Hypothalamus (tissue), 51 donors: ENCODE results near the gene SH3PXD2B.

Experiments
- DNase-seq, 51 donors: peaks; one replicate each; lab custom pipeline; 2025; lab: John Stamatoyannopoulos, UW

The SH3PXD2B gene

DNA sequence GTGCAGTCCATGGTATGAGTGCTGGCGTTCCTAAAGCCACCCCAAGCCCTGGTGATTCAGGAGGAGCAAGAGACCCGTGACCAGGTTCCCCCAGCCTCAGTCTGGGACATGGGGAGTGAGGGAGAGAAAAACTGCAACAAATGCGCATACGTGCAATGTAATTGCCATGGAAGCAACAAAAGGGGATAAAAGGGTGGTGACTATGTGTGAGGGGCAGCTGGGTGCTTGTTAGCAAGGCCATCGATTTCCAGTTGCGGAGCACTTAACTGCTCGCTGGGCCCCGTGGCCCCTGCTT lies 709 bp upstream of the SH3PXD2B start:
- no peak for DNase-seq

DNA sequence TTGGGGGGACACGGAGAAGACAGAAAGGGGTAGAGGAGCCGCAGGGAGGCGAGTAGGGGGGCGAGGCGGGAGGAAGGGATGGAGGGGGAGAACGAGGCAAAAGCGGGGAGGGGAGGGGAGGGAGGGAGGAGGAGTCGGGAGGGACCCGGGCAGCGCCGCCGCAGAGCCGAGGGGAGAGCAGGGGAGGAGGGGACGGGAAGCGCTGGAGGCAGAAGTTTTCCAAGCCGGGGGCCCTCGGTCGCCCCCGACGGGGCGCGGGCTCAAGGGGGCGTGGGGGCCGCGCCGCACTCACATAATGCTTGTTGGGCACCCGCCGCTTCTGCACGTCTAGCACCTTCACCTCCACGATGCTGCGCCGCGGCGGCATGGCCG lies 353 bp downstream of the SH3PXD2B start:
- DNase-seq: peak in 23 of 51 donors; percentile 32 to 73 (median 57)

DNA sequence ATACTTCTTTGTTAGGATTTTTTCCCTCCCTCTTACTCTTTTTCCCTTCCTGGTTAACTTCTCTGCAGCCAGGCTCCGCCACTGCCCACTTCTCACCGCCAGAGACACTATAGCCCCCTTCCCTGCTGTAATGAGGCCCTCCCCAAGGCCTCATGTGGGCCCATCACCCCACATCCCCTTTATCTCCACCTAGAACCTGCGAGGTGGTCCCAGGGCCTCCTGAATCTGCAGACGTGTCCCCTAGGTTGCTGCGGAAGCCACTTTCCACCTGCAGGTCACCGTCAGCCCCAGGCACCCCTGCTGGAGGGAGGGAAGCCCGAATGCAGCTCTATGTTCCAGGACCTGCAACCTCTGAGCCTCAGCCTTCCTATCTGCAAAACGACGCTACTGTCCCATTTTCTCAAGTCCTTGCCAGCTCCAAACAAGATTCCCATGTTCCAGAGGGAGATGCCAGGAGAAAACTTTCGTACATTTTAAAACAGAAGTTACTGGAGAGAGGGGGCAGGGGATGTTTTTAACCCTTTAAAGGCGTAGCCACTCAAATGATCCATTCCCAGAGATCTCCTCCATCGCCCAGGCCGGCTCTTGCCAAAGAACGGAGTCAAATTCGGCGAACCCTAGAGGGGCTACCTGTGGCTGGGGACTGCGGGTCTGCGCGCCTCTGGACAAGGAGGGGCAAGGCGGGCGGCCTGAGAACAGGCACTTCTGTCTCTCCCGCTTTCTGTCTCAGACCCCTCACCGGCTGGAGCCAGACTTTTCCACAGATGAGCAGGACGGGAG lies 929 bp downstream of the SH3PXD2B start:
- DNase-seq: peak in 15 of 51 donors; percentile 22 to 72 (median 41)

DNA sequence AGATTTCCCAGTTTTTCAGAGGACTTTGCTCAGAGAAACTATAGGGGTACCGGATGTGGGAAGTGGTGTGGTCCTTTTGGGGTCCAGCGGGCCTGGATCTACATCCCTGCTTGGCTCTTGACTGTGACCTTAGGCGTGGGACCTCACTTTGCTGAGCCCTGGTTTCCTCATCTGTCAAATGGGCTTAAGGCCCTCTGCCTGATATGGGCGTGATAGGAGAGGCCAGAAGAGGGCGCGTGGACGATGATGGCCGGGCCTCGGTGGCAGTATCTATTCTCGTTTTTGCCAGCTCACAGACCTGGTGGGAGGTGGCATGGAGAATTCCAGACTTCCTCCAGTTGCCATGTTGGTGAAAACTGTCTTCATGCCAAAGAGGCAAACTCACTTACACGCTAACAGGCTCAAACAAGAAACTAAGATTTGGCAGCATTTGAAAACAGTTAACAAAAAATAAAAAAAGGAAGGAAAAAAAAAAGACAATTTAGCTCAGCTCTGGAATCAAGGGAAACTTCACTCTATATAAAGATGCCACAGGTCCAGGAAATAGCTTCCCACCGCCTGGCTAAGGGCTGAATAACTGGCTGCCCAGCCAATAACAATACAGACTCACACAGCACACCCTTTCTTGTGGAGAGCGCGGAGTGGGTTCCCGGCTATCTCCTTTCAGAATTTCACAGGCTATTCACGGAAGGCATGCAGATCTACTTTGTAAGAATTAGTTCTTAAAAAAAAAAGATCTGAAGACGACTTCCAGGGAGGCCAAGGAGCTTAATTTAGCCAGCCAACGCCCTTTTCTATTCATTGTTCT lies 1.7 kb downstream of the SH3PXD2B start:
- DNase-seq: peak in 15 of 51 donors; percentile 15 to 70 (median 43)

DNA sequence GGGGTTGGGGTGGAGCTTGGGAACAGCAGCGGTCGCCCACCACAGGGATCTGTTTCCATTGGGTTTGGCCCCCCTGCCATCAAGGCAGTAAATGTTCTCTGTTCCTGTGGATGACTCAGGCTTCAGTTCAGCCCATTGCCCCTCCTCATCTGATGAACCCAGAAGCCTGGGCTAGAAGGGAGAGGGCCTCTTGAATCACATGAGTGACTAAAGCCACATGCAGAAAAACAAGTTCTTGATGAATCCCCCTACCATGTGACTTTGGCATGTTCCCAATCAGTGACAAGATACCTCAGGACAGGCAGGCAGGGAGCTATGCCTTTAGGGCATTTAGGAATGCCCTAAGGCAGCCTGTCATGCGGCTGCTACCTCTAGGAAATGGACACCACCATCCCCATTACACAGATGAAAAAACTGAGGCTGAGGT lies 2.5 kb downstream of the SH3PXD2B start:
- DNase-seq: peak in 7 of 51 donors; percentile 27 to 65 (median 37)

DNA sequence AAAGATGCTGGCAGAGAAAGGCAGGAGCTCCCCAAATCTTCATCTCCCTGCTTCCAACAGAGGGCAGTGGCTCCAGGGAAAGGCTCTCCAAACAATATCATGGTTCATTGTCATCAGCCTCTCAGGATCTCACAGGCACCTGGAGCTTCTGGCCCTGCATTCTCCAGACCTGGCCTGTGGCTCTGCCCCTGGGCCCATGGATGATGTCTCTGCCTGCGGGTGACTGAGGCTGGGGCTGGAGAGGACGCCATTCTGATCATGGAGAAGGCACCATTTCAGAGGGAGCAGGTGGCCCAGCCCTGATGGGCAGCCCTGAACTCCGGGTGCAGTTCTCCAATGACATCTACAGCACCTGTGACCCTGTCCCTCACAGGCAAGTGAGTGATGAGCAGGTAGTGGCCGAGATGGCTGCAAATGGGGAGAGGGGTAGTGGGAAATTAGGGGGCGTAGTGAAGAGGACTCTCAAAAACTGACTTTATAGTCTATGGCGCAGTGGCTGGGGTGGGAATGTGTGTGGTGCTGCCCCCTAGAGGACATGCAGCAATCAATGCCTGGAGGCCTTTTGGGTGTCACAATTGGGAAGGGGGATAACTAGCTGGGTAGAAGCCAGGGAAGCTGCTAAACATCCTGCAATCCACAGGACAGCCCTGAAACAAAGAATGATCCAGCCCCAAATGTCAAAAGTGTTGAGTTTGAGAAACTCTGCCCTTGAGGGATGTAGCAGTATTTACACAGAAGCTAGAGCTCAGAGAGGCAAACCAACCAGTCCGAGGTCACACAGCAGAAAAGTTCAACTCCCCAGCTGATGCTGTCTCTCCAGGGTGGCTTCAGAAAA lies 3.2 kb downstream of the SH3PXD2B start:
- DNase-seq: peak in 16 of 51 donors; percentile 22 to 68 (median 45)

DNA sequence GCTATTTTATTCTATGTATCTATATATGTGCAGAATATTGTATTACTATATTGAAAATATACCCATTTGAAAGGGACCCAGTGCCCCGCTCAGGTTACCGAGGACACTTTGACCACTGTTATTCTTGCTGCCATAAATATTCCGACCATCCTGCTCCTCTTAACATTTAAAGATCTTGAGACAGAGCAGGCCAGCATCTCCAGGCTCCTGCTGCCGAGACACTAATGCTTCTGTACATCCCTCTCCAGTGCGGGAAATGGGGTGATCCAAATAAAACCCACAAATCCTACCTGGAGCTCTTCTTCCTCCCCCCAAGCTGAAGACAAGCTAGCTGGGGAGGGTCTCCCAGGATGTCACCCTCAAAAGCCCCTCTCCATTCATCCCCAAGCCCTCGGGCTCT lies 3.9 kb downstream of the SH3PXD2B start:
- no peak for DNase-seq

DNA sequence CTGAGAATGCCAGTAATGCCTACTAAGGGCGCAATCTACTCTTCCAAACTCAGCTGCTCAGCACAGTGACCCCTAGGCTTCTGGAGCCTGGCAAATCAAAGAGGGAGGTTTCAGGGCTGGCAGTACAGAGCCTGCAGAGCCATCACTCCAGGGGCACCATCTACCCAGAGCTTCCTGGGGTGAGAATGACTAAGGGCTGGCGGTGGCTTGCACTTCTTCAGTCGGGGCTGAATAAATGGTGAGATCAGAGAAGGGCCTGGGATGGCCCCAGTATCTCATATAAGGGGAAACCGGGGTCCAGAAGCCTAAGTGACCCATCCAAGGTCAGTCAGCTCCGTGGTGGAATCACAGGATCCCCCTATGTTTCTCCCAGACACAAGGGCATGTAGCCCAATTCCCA lies 5.3 kb downstream of the SH3PXD2B start:
- no peak for DNase-seq

DNA sequence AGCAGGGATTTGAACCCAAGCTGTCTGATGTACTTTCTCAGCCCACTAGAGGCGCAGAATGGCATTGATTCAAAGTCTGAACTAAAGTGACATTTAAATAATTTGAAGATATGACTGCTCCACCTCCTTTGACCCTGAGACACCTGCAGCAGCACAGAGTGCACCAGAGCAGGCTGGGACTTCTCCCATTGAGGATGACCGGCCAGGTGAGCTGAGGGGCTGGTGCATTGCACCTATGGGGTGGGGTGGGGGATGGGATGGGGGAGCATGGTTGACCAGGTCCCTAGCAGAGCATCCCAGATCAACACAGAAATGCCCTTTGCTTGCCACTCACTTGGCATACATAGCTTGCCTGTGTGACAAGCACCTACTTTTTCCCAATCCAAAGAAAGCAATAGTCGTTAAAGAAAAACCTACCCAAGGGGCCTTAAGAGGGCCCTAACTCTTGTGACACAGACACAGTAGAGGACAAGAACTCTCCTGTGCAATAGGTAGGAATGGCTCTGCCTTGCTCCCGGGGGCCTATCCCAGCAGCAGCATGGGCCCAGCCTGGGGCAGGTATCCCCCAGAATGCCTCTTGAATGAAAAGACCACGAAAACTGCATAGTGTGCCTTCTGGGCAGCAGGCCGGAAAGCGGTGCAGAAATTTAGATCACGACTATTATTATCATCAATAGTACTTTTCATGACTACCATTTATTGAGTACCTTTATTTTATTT lies 6.5 kb downstream of the SH3PXD2B start:
- DNase-seq: no peak

DNA sequence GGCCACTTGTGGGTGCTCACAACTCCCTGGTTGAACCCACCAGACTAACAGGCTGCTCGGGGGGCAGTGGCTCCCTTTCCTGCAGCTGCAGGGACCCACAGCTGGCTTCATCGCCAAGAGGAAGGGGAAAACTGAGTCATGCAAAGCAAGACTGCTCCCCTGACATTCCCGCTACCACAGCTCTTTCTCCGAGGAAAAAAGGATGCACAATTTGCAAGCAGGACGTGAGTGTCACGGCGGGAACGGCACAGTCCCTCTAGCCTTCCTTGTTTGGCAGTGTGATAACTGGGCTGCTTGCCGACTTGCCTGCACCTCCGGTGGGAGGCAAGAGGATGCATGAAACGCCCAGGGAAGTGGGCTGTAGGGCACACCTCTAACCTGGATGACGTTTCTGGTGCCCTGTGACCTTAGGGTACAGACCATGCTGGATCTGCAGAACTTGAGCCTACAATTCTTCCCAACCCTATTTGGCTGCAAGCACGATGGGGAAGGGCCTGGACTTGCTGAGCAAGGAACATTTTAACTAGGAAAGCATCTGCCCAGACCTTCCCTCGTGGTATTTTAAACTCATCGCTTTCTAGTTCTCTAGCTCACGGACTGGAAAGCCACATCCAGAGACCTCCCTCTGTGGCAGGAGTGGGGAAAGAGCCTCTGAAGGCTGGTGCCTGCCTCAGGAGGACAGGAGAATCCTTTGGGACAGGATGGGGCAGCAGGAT lies 7.8 kb downstream of the SH3PXD2B start:
- peak in 1 of 51 donors; percentile 21 for DNase-seq

DNA sequence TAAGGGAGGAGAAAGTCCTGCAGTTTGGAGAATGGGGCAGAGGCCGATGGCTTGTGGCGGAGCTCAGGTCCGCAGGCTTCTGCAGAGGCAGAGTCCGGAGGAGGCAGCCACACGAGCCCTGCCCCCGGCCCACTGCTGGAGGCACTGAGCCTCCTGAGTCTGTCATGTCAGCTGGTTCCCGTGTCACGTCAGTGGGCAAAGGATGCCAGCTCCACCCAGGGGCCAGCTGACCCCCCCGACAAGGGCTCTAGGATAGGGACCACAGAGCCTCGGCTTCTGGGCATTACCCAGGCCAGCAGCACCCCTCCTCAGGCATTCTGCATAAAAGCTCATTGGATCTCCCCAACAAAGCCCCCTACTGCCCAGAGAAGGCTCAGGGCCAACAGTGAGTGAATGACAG lies 8.5 kb downstream of the SH3PXD2B start:
- peak in 13 of 51 donors; percentile 13 to 61 (median 39) for DNase-seq

DNA sequence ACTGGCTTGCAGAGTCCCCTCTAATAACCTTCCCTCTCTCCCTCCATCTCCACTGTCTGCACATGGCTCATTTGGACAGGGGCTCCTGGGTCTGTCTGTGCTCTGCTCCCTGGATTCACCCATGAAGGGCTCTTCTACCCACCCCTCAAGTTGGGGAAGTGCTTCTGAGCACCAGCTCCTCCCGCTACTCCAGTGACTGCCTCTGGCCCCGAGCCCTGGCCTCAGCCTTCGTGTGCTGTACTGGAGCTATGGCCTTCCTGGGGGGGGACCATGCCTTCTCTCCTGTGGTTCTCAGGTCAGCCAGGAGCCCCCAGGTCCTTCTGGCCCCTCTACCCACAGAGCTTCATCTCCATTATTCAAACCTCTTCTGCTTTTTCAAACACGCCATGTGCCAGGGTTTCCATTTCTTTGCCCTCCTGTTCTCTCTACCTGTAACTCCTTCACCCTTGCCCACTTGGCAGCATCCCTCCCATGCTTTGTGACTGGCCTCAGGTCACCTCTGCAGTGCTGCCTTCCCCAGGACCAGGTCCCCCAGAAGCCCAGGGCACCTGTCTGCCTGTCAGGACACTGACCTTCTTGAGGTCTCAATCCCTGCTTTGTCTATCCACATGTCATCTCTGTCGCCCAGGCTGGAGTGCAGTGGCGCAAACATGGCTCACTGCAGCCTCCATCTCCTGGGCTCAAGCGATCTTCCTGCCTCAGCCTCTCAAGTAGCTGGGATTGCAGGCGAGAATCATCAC lies 9.5 kb downstream of the SH3PXD2B start:
- DNase-seq: no peak

DNA sequence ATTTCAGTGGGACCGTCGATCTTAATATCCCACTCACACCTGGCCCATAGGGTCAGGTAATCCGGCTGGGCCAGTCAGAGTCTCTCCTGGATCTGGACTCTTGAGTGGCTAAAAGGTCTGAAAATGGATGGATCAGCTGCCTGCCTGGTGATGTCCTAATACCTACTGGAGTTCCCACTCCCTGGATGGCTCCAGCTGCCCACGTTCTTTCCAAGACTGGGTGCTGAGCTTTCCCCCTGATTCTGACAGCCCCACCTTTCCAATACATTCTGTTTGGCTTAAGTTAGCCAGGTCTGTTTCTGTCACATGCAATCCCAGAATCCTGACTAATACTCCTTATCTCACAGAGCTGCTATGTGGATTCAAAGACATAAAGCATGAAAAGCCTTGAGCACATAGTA lies 10.2 kb downstream of the SH3PXD2B start:
- DNase-seq: no peak

DNA sequence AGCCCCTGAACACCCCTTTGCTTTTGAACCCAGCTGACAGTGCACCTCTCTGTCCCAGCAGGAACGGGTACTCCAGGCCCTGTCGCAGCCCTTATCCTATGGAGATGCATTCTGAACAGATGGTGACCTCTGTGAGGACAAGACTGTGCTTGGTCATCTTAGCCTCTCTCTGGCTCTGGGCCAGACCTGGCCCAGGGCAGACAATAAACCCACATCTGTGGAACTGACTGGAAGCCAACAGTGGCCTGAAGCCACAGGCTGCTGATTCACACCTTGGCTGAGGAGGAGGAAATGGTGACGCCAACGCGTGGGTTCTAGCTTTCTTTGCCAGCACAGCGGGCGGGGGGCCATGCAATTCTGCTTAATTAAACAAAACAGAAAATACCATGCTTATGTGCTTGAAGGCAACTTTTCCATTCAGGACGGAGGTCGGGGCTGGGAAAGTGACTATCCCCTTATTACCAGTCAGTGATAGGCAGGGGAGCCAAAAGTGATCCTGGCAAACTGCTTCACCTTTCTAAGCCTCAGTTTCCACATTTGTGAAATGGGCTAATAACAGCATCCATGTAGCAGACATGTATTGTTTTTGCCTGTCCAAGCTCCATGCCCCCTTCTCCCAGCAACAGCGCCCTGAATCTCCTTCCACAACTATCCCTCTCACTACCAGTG lies 10.8 kb downstream of the SH3PXD2B start:
- DNase-seq: peak in 34 of 51 donors; percentile 33 to 82 (median 56)

DNA sequence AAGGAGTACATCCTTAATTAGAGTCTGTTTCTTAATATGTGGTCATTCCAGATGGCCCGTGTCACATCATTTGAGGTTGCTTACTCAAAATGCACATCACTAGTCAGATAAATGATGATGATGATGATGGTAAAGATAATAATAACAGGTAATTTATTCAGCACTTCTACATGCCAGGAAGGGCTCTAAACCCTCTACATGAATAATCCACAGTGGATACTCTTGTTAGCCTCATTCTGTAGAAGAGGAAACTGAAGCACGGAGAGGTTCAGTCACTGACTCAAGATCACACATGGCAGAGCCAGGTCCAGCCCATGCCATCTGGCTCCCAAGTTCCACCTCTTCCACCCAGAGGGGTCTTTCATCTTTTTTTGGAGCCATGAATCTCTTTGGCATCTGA lies 11.7 kb downstream of the SH3PXD2B start:
- no peak for DNase-seq

DNA sequence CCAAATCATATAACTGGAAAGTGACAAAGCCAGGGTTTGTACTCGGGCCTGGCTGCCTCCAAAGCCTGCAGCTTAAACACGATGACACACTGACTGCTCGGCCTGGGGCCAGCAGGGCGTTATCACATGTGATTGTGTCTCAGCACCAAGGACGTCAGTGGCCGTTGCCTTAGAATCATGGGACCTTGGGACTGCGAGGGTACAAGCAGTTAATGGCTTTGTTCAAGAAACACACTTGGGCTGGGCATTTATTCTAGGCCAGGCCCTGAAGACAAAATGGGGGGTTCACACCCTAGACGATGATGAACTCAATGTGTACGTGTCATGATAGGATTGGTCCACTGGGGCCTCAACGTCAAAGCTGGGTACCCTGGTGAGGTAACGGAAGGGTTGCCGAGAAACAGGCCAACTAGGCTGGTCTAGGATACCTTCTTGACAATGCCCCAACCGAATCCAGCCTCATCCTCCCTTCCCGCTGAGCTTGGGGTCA lies 13.0 kb downstream of the SH3PXD2B start:
- DNase-seq: peak in 11 of 51 donors; percentile 21 to 65 (median 41)

DNA sequence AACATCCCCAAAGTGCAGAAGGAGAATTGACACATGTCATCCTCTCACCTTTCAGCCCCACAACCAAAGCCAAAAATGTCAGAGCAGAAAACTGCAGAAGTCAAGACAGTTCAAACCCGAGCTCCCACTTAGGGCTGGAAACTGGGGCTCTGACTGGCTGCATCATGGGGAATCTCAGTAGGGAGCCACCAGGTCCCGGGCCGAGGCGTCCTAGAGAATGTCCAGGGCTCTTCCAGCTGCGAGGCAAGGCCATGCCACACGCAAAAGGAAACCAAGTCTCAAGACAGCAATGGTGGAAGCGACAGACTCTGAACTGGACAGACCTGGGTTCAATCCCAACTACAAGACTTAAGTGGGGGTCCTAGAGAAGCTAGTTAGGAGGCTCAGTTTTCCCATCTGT lies 13.8 kb downstream of the SH3PXD2B start:
- no peak for DNase-seq

DNA sequence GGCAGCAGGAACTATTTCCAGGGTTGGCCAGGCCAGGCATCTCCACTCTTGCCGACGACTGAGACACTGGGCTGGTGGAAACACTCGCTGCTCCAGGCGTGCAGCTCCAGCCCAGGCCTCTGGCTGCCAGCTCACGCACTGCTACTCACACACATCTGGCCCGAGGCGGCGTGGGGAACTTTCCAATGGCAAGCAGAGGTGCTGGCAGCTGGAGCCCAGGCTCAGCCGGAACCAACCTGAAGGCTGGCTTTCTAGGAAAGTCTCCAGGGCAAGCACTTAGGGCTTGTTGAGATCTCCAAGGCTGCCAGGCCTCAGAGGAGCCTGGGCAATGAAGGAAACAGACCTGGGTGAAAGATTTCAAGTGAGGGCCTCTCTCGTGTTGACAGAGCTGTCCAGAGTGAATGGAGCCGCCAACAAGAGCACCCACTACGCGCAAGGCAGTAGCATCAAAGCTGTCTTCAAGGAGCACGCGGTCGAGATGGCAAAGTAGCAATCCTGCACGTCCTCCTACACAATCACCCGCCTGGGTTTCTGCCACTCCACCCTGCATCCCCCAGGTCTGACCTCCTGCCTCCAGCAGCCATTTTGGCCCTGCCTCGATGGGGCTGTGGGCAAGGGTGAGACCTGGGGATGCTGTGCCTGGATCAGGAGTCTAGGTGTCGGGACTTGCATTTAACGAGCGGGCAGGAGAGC lies 14.4 kb downstream of the SH3PXD2B start:
- peak in 28 of 51 donors; percentile 23 to 69 (median 47) for DNase-seq
